Measurements from ENCODE around the gene KDM2B. TPM values are rescaled to one million over a fixed set of nuclear protein-coding genes. Genes with fewer than 3 reads are reported as not detected.
A peak's percentile ranks its signal among the peaks of the same experiment; 100 is the strongest.

Gene KDM2B
- total and polyA plus RNA-seq, 10 of the 15 experiments (the other 5 are each of a cell fraction or from before 2014, with no cell fraction given): 13.6 to 124 (median 40.4) TPM

DNA sequence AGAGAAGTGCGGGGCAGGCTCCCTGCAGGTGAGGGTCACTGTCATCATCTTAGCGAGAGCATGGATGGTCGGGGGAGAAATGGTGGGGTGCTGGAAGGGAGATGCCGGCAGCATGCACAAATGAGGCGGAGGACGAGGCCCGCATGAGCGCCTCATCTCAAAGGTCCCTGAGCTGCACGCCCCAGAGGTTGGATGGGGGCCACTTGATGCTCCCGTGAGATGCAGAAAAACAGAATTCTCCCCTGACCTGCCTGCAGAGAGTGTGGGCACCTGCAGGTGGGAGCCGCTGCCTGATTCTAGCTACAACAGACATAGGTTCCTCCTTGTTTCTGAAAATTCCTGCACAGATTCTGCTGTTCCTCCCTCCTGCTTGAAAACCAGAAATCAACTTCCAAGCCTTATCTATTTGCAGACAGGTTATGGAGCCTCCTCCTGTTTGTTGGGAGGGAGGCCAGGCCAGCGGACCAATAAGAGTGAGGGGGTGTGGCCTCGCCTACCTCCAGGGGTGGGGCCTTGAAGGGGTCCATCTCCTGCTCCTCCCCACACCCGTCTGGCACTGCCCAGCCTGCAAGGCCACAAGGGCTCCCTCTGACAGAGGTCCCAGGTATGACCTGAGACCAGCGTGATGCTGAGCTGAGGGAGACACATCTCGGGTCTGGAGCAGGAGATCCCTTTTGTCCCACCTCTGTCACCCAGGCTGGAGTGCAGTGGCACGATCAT is 67.2 kb downstream of the KDM2B start:
- H3K9me3 ChIP-seq (replicated peaks; ENCODE audit: control insufficient read depth, insufficient read depth, low read length): no peaks in the 10 kb centered on the region
- SMC1A ChIA-PET (ENCODE audit: uncharacterized antibody, unreplicated experiment): interaction anchor here (0.8 to 1.6 kb wide), 7 partner anchors 14 to 114 kb away, joined by 3 to 11 read pairs (median 4); no protein-coding TSS in a partner anchor
- in situ Hi-C loops (cut with MboI) (no loop called here), intact Hi-C loops (cut with micrococcal nuclease; ENCODE audit: unreplicated experiment) (no loop called here)
- peak overlapping the region; percentile 31; the same call in 1 of the 2 replicates for H3K4me2 ChIP-seq (ENCODE audit: control insufficient read depth, insufficient read depth)
- CTCF ChIA-PET: interaction anchor here (0.6 to 1.6 kb wide), 9 partner anchors 11 to 322 kb away, joined by 3 to 7 read pairs (median 3); no protein-coding TSS in a partner anchor
- no peaks in the 10 kb centered on the region for H4K20me1 ChIP-seq (ENCODE audit: control insufficient read depth, insufficient read depth)
- RAD21 ChIA-PET (ENCODE audit: unreplicated experiment): interaction anchor here (0.7 to 1.3 kb wide), 8 partner anchors 10 to 113 kb away, joined by 3 to 9 read pairs (median 3); partner anchors contain the start of gene ORAI1
- TF ChIP-seq CBX5 (IDR thresholded peaks at IDR 0.05; ENCODE audit: low read depth) (no peak), RCOR1 (conservative IDR thresholded peaks at IDR 0.05; ENCODE audit: low read depth, low read length) (no peak), CREB1 (IDR thresholded peaks at IDR 0.05; ENCODE audit: low read depth) (0 out of 2 replicates have a peak, but pooled peaks have one; percentile 4), PAX5 (IDR thresholded peaks at IDR 0.05; ENCODE audit: borderline replicate concordance, low read depth, low read length) (no peak), PML (IDR thresholded peaks at IDR 0.05; ENCODE audit: low read length) (no peak), SMARCA5 (IDR thresholded peaks at IDR 0.05) (peak; percentile 73), SMAD5 (IDR thresholded peaks at IDR 0.05; ENCODE audit: low read depth) (no peak), TCF12 (IDR thresholded peaks at IDR 0.05; ENCODE audit: low read depth, low read length) (no peak), NFYB (IDR thresholded peaks at IDR 0.05; ENCODE audit: insufficient read depth, low read depth, low read length) (peak; percentile 83), PAX8 (IDR thresholded peaks at IDR 0.05) (no peak)
- TF ChIP-seq, protein P1, sequence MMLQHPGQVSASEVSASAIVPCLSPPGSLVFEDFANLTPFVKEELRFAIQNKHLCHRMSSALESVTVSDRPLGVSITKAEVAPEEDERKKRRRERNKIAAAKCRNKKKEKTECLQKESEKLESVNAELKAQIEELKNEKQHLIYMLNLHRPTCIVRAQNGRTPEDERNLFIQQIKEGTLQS (IDR thresholded peaks at IDR 0.05; ENCODE audit: borderline replicate concordance, extremely low read depth, low read depth, low read length): no peak
- TF ChIP-seq, protein P2, sequence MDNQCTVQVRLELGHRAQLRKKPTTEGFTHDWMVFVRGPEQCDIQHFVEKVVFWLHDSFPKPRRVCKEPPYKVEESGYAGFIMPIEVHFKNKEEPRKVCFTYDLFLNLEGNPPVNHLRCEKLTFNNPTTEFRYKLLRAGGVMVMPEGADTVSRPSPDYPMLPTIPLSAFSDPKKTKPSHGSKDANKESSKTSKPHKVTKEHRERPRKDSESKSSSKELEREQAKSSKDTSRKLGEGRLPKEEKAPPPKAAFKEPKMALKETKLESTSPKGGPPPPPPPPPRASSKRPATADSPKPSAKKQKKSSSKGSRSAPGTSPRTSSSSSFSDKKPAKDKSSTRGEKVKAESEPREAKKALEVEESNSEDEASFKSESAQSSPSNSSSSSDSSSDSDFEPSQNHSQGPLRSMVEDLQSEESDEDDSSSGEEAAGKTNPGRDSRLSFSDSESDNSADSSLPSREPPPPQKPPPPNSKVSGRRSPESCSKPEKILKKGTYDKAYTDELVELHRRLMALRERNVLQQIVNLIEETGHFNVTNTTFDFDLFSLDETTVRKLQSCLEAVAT (IDR thresholded peaks at IDR 0.05): no peak
- H3K27me3 ChIP-seq (replicated peaks in 1 of 2; ENCODE audit: control insufficient read depth in 2 of 2, insufficient read depth in 2 of 2, low read length in 1 of 2): no peaks in the 10 kb centered on the region
- POLR2A ChIA-PET: interaction anchor here (0.6 to 1.3 kb wide), 7 partner anchors 17 to 155 kb away, joined by 3 to 5 read pairs (median 4); no protein-coding TSS in a partner anchor
- H3K79me2 ChIP-seq (ENCODE audit: control insufficient read depth, insufficient read depth, low read length): peaks cover 5% of the 10 kb centered on the region
- peaks cover 11% of the 10 kb centered on the region for H3K4me1 ChIP-seq (ENCODE audit: control insufficient read depth, insufficient read depth, low read length)
- no peak overlapping the region for H3K4me3 ChIP-seq
- ATAC-seq (peak; percentile 97), FAIRE-seq (peak; percentile 77), DNase-seq (ENCODE audit: low read depth, low spot score) (no peak)
- H3K9ac ChIP-seq (ENCODE audit: control insufficient read depth, insufficient read depth, low read length): no peak overlapping the region
- H2AFZ ChIP-seq (ENCODE audit: control insufficient read depth, low read depth, low read length): peak overlapping the region; percentile 40
- peaks cover 26 to 34% of the 10 kb centered on the region in 2 experiments for H3K36me3 ChIP-seq (ENCODE audit: control insufficient read depth in 2 of 2, insufficient read depth in 2 of 2, low read length in 1 of 2)
- H3K27ac ChIP-seq (ENCODE audit: control insufficient read depth, insufficient read depth): peak overlapping the region; percentile 36
- no TSS peak for BruUV-seq (replicated peaks)
- 60% methylated on average over 17 of the region's 17 CpGs for WGBS (ENCODE audit: insufficient coverage, insufficient replicate concordance, low lambda C conversion rate, missing lambda C conversion rate)

All from GM12878 (cell line).